ENCODE data around the gene BNIP5. TPM values are rescaled to one million over a fixed set of nuclear protein-coding genes. Genes with fewer than 3 reads are reported as not detected.

The BNIP5 gene
- total RNA-seq, 3 donors from 2014 or later: under 0.01 TPM; not detected in 2

DNA sequence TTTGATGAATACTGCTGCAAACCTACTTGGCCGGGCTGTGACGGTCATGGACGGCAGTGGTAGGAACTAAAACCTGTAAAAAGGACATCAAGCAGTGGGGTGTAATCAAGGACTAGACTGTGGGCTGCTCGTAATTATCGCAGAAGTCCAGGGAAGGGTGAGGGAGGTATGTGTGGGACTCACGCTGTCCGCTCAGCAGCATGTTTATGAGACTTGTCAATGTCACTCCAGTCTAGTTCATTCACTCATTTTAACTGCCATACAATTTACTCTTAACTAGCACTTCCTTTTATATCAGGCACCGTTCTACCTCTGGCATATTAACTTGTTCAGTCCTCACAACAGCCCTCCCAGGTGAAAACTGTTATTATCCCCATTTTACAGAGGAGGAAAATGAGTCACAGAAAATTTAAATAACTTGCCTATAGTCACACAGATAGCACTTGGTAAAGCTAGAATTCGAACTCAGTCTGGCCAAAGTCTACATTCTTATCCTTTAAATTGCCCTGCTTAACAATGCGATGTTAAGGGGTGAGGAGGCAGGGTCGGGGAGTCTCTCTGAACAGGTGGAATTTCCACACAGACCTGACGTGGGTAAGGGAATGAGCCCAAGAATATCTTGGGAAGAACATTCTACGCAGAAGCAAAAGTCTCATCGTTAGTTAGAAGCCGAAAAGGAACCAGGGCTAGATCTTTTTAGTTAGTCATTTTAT, 62.7 kb downstream of the BNIP5 start:
- intact Hi-C loops (cut with DNase I; ENCODE audit: low total_unique reads): no loop called here
- Histone ChIP-seq H3K36me3 (no peaks in the 10 kb centered on the region), H3K4me1 (no peaks in the 10 kb centered on the region), H3K27ac (no peak overlapping the region), H3K9me3 (no peaks in the 10 kb centered on the region), H3K27me3 (peaks cover 0 to 11% of the 10 kb centered on the region in 2 donors), H3K4me3 (no peak overlapping the region)
- no peak for DNase-seq (ENCODE audit: low spot score in 2 of 2)
- TF ChIP-seq POLR2AphosphoS5 (IDR thresholded peaks at IDR 0.05) (no peak), POLR2A (IDR thresholded peaks at IDR 0.05) (no peak)
- TF ChIP-seq, protein P1, sequence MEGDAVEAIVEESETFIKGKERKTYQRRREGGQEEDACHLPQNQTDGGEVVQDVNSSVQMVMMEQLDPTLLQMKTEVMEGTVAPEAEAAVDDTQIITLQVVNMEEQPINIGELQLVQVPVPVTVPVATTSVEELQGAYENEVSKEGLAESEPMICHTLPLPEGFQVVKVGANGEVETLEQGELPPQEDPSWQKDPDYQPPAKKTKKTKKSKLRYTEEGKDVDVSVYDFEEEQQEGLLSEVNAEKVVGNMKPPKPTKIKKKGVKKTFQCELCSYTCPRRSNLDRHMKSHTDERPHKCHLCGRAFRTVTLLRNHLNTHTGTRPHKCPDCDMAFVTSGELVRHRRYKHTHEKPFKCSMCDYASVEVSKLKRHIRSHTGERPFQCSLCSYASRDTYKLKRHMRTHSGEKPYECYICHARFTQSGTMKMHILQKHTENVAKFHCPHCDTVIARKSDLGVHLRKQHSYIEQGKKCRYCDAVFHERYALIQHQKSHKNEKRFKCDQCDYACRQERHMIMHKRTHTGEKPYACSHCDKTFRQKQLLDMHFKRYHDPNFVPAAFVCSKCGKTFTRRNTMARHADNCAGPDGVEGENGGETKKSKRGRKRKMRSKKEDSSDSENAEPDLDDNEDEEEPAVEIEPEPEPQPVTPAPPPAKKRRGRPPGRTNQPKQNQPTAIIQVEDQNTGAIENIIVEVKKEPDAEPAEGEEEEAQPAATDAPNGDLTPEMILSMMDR (IDR thresholded peaks at IDR 0.05): no peak

DNA sequence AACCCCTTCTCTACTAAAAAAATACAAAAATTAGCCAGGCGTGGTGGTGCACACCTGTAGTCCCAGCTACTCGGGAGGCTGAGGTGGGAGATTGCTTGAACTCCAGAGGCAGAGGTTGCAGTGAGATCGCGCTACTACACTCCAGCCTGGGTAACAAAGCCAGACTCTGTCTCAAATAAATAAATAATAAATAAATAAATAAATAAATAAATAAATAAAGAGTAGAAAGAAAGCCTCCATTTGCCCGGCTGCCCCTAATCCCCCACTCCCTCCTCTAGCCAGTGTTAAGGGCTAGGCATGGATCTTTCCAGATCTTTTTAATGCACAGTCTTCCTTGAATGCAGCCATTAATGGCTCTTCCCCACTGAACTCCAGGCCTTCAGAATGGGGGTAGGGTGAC, 63.6 kb downstream of the BNIP5 start:
- Histone ChIP-seq H3K4me3 (no peak overlapping the region), H3K27me3 (peaks cover 0 to 11% of the 10 kb centered on the region in 2 donors), H3K27ac (no peak overlapping the region), H3K4me1 (no peaks in the 10 kb centered on the region), H3K36me3 (no peaks in the 10 kb centered on the region), H3K9me3 (no peaks in the 10 kb centered on the region)
- intact Hi-C loops (cut with DNase I; ENCODE audit: low total_unique reads): no loop called here
- no peak for DNase-seq (ENCODE audit: low spot score in 2 of 2)
- TF ChIP-seq POLR2AphosphoS5 (IDR thresholded peaks at IDR 0.05) (no peak), POLR2A (IDR thresholded peaks at IDR 0.05) (no peak)
- TF ChIP-seq, protein P1 (IDR thresholded peaks at IDR 0.05): no peak

DNA sequence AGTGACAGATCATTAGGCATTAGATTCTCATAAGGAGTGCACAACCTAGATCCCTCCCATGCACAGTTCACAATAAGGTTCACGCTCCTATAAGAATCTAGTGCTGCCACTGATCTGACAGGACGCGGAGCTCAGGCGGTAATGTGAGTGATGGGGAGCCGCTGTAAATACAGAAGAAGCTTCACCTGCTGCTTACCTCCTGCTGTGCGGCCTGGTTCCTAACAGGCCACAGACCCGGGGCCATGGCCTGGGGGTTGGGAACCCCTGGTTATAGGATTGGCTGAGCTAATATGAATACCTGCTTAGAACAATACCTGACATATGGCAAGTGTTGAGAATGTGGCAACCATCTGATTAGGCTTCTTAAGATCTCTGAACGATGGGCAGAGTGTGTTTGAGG, 64.5 kb downstream of the BNIP5 start:
- TF ChIP-seq POLR2A (IDR thresholded peaks at IDR 0.05) (no peak), POLR2AphosphoS5 (IDR thresholded peaks at IDR 0.05) (no peak)
- TF ChIP-seq, protein P1 (IDR thresholded peaks at IDR 0.05): no peak
- Histone ChIP-seq H3K27ac (no peak overlapping the region), H3K36me3 (no peaks in the 10 kb centered on the region), H3K27me3 (peaks cover 0 to 11% of the 10 kb centered on the region in 2 donors), H3K4me3 (no peak overlapping the region), H3K9me3 (no peaks in the 10 kb centered on the region), H3K4me1 (no peaks in the 10 kb centered on the region)
- DNase-seq (ENCODE audit: low spot score in 2 of 2): no peak
- intact Hi-C loops (cut with DNase I; ENCODE audit: low total_unique reads): no loop called here

DNA sequence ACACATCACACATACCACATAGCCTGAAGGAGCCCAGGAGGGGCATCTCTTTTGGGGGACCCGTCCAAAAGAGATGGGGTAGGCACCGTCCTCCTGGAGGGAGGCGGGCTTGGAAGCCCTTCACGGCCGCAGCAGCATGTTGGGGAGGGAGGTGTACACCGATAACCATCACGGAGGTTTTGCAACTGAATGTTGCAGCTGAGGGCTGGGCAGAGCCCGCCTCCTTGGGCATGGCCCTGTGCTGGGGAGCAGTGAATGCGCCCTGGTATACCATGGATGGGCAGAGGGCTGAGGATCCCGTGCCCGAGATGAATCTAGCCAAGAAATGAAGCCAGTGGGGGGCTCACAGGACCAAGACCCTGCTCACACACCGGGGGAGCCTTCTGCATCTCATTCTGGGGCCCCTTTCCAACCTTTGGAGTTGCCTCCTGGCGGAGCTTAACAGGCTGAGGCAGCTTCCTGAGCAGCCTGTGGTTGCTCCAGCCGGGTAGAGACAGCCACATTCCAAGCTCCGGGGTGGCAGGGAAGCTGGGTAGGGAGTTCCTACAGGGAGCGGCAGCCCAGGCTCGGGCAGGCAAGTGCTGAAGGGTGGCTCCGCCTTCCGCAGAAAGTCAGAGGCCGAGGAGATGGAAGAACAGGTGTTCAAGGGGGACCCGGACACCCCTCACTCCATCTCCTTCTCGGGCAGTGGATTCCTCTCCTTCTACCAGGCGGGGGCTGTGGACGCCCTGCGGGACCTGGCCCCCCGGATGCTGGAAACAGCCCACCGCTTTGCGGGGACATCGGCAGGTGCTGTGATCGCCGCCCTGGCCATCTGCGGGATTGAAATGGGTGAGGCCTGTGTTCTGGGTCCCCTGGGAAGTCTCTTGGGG, 66.6 kb downstream of the BNIP5 start, which contains the start of gene PNPLA1:
TSS of gene PNPLA1 (plus strand) at position 227 of the 872 bp plus-strand sequence. CDS start at position 627, 400 bp downstream.
- no peak for DNase-seq (ENCODE audit: low spot score in 2 of 2)
- no peak within 1 kb of the TSS for H3K4me3 ChIP-seq
- H3K36me3 ChIP-seq: no peaks in the 10 kb centered on the region
- no peak within 1 kb of the TSS for H3K27ac ChIP-seq
- H3K27me3 ChIP-seq: peaks cover 0 to 11% of the 10 kb centered on the region in 2 donors
- peaks cover 7 to 8% of the 10 kb centered on the region in 2 donors for H3K9me3 ChIP-seq
- TF ChIP-seq, protein P1 (IDR thresholded peaks at IDR 0.05): no peak
- TF ChIP-seq POLR2AphosphoS5 (IDR thresholded peaks at IDR 0.05) (no peak), POLR2A (IDR thresholded peaks at IDR 0.05) (no peak)
- H3K4me1 ChIP-seq: no peaks in the 10 kb centered on the region
- intact Hi-C loops (cut with DNase I; ENCODE audit: low total_unique reads): no loop called here
